GM21390 (cell line): ENCODE results near the gene CLK1.

Experiments used
- ATAC-seq: cut with Tn5 transposase; IDR thresholded peaks from one replicate; pipeline ENCODE4 v1.9.1; 2021; ENCODE audit not compliant: unreplicated experiment

The CLK1 gene

GRCh38 chr2:200811333-200812121, 52.9 kb downstream of the CLK1 start, which contains the start of gene BZW1:
TSS of gene BZW1 (plus strand) at chr2:200811910. CDS start at chr2:200813218, 1,308 bp downstream.
- ATAC-seq = peak; percentile 77

GRCh38 chr2:200810998-200811332, 53.5 kb downstream of the CLK1 start:
- no peak for ATAC-seq

- ATAC-seq = no peak
Observed at GRCh38 chr2:200810252-200810997, 54.0 kb downstream of the CLK1 start.

GRCh38 chr2:200809506-200810251, 54.8 kb downstream of the CLK1 start:
- no peak for ATAC-seq
